ENCODE results near the gene FAM89B. TPM values are rescaled to one million over a fixed set of nuclear protein-coding genes. Genes with fewer than 3 reads are reported as not detected.

FAM89B gene
- total and polyA plus RNA-seq, 2 of the 8 experiments (the other 6 are each of a cell fraction or from before 2014, with no cell fraction given): 15.8 to 32.4 TPM

DNA sequence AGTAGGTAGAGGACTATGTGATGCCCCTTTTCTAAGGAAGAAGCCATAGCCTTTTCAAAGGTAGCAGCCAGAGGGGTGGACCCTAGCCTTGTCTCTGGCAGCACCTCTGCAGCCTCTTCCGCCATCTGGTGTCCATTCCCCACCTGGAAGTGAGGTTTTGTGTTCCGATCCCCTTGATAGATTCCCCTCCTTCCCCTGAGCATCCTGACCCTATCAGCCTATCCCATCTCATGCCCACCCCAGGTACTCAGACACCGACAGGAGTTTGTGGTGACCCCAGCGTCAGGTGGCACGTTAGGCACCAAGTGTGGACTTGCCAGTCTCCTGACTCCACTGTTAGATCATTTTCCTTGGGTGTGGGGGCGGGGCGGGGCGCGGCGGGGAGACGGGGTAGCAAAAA, 398 bp upstream of the FAM89B start:
- H3K4me1 ChIP-seq (replicated peaks in 1 of 4; ENCODE audit: control insufficient read depth in 3 of 4, insufficient read depth in 4 of 4, low read length in 3 of 4): peaks cover 13 to 38% (median 22%) of the 10 kb centered on the region in 4 experiments
- no peak for TF ChIP-seq SIN3A (conservative IDR thresholded peaks at IDR 0.05 in 1 of 2, IDR thresholded peaks at IDR 0.05 in 1 of 2; ENCODE audit: low read depth in 1 of 2, low read length in 2 of 2)
- no peak for TF ChIP-seq YY1 (IDR thresholded peaks at IDR 0.05; ENCODE audit: low read depth, low read length)
- TF ChIP-seq, protein P1, sequence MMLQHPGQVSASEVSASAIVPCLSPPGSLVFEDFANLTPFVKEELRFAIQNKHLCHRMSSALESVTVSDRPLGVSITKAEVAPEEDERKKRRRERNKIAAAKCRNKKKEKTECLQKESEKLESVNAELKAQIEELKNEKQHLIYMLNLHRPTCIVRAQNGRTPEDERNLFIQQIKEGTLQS (IDR thresholded peaks at IDR 0.05; ENCODE audit: insufficient read depth, low read depth, low read length): no peak
- no peak for TF ChIP-seq SAP30 (IDR thresholded peaks at IDR 0.05; ENCODE audit: insufficient read depth, insufficient replicate concordance, low read length)
- 0 out of 2 replicates have a peak, but pooled peaks have one; percentile 13 for TF ChIP-seq KDM5A (IDR thresholded peaks at IDR 0.05; ENCODE audit: low read length)
- TF ChIP-seq, protein P2, sequence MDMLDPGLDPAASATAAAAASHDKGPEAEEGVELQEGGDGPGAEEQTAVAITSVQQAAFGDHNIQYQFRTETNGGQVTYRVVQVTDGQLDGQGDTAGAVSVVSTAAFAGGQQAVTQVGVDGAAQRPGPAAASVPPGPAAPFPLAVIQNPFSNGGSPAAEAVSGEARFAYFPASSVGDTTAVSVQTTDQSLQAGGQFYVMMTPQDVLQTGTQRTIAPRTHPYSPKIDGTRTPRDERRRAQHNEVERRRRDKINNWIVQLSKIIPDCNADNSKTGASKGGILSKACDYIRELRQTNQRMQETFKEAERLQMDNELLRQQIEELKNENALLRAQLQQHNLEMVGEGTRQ (IDR thresholded peaks at IDR 0.05; ENCODE audit: low read length): no peak
- TF ChIP-seq, protein P3, sequence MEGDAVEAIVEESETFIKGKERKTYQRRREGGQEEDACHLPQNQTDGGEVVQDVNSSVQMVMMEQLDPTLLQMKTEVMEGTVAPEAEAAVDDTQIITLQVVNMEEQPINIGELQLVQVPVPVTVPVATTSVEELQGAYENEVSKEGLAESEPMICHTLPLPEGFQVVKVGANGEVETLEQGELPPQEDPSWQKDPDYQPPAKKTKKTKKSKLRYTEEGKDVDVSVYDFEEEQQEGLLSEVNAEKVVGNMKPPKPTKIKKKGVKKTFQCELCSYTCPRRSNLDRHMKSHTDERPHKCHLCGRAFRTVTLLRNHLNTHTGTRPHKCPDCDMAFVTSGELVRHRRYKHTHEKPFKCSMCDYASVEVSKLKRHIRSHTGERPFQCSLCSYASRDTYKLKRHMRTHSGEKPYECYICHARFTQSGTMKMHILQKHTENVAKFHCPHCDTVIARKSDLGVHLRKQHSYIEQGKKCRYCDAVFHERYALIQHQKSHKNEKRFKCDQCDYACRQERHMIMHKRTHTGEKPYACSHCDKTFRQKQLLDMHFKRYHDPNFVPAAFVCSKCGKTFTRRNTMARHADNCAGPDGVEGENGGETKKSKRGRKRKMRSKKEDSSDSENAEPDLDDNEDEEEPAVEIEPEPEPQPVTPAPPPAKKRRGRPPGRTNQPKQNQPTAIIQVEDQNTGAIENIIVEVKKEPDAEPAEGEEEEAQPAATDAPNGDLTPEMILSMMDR (IDR thresholded peaks at IDR 0.05; ENCODE audit: control extremely low read depth in 1 of 3, insufficient read depth in 1 of 3, low read depth in 1 of 3, low read length in 3 of 3): peak in 2 of 3 experiments; percentile 55 to 77; a peak in 2 of 4 replicates

More for the DNA sequence above, 398 bp upstream of the FAM89B start:
- H3K27ac ChIP-seq (ENCODE audit: low read depth, low read length): no peak overlapping the region
- H2AK5ac ChIP-seq (ENCODE audit: low read depth, low read length): no peak overlapping the region
- no peaks in the 10 kb centered on the region for H3K36me3 ChIP-seq (ENCODE audit: control insufficient read depth in 2 of 4, insufficient read depth in 4 of 4, low read length in 3 of 4)
- DNase-seq (ENCODE audit: low read depth in 1 of 2, low spot score in 2 of 2) (no peak), FAIRE-seq (no peak)
- H3K9ac ChIP-seq (replicated peaks in 1 of 4; ENCODE audit: extremely low read depth in 1 of 4, low read depth in 3 of 4, low read length in 3 of 4): no peak overlapping the region
- H3K79me2 ChIP-seq (ENCODE audit: control insufficient read depth in 1 of 2, insufficient read depth in 2 of 2, low read length in 2 of 2): peaks cover 0 to 11% of the 10 kb centered on the region in 2 experiments; a peak in 1 of 4 replicates
- 12% methylated on average over 5 of the region's 11 CpGs; no CpG with 5 or more reads in 1 of the 2 experiments for WGBS, 2 experiments (ENCODE audit: extremely low coverage in 1 of 2, insufficient coverage in 1 of 2, insufficient read length in 1 of 2, insufficient replicate concordance in 2 of 2, low coverage in 1 of 2, low lambda C conversion rate in 2 of 2, missing lambda C conversion rate in 1 of 2)
- H4K5ac ChIP-seq (ENCODE audit: insufficient read length, low read depth, low read length): peak overlapping the region; percentile 55
- no peak overlapping the region for H3K56ac ChIP-seq (replicated peaks; ENCODE audit: insufficient read length, low read depth, low read length)
- no peak overlapping the region for H2AFZ ChIP-seq (ENCODE audit: low read length)
- H3K18ac ChIP-seq (ENCODE audit: extremely low read depth, low read length): no peak overlapping the region
- peaks cover 8 to 27% (median 20%) of the 10 kb centered on the region in 4 experiments for H3K27me3 ChIP-seq (replicated peaks in 1 of 4; ENCODE audit: control insufficient read depth in 3 of 4, extremely low read depth in 1 of 4, insufficient read depth in 3 of 4, low read length in 3 of 4)
- H2BK15ac ChIP-seq (ENCODE audit: low read length): no peak overlapping the region
- peaks cover 2% of the 10 kb centered on the region; the same call in 1 of the 2 replicates for H3K79me1 ChIP-seq (ENCODE audit: low read depth, low read length)
- no peak overlapping the region for H3K23ac ChIP-seq (ENCODE audit: insufficient read length)
- H3K23me2 ChIP-seq (ENCODE audit: low read depth, low read length): peaks cover 14% of the 10 kb centered on the region; the same call in 1 of the 2 replicates
- no peaks in the 10 kb centered on the region for H3K9me3 ChIP-seq (ENCODE audit: insufficient read depth in 2 of 2, low read depth in 1 of 2, low read length in 1 of 2)
- H2BK12ac ChIP-seq (ENCODE audit: low read depth, low read length): no peak overlapping the region
- peak overlapping the region; percentile 31 to 91 (median 38); a peak in 6 of 8 replicates for H3K4me3 ChIP-seq (ENCODE audit: extremely low read depth in 1 of 4, insufficient read depth in 2 of 4, low read depth in 3 of 4, low read length in 4 of 4)
- no peak overlapping the region for H4K91ac ChIP-seq (replicated peaks; ENCODE audit: insufficient read length, low read length)
- H2BK120ac ChIP-seq (replicated peaks; ENCODE audit: low read depth, low read length): no peak overlapping the region
- POLR2A ChIA-PET (ENCODE audit: partially characterized antibody): interaction anchor here (1.0 to 3.4 kb wide), 16 partner anchors 8 to 74 kb away, joined by 3 to 25 read pairs (median 5); partner anchors contain the start of genes LTBP3, MALAT1 and MAP3K11
- H2BK5ac ChIP-seq (ENCODE audit: low read depth, low read length): no peak overlapping the region
- no peak overlapping the region for H3K14ac ChIP-seq (ENCODE audit: insufficient read length)
- H4K8ac ChIP-seq (ENCODE audit: extremely low read depth, insufficient read depth, low read length): peak overlapping the region; percentile 8; the same call in 1 of the 2 replicates
- H4K20me1 ChIP-seq (replicated peaks in 1 of 2; ENCODE audit: control insufficient read depth in 1 of 2, insufficient read depth in 2 of 2, low read length in 2 of 2): peaks cover 15 to 23% of the 10 kb centered on the region in 2 experiments
- no peak overlapping the region for H3K4ac ChIP-seq (replicated peaks; ENCODE audit: insufficient read length, low read depth, low read length)
- H2BK20ac ChIP-seq (ENCODE audit: low read length): no peak overlapping the region
- CTCF ChIA-PET (ENCODE audit: partially characterized antibody): interaction anchor here (0.8 to 16.3 kb wide), 16 partner anchors 11 to 113 kb away, joined by 3 to 284 read pairs (median 6); partner anchors contain the start of genes KCNK7, LTBP3, SCYL1 and SIPA1
- peak overlapping the region; percentile 72 to 80 for H3K4me2 ChIP-seq (ENCODE audit: insufficient read depth in 1 of 2, low read depth in 2 of 2, low read length in 2 of 2)

Data from H1 (cell line).